Ishikawa (cell line): Measurements from ENCODE around the gene MYO16.

Experiments used
- CEBPB ChIP-seq: IDR thresholded peaks from 2 replicates; pipeline ENCODE4 v1.6.1; 2012
- CREB1 ChIP-seq: IDR thresholded peaks from 2 replicates; pipeline ENCODE4 v1.6.1; 2012; ENCODE audit warnings: low read depth
- EGR1 ChIP-seq: IDR thresholded peaks from 2 replicates; pipeline ENCODE4 v1.6.1; 2012
- EP300 ChIP-seq: IDR thresholded peaks from 2 replicates; pipeline ENCODE4 v1.6.1; 2012; ENCODE audit warnings: borderline replicate concordance
- FOXM1 ChIP-seq: IDR thresholded peaks from 2 replicates; pipeline ENCODE4 v1.6.1; 2012; ENCODE audit warnings: low read depth, borderline replicate concordance
- NFIC ChIP-seq: IDR thresholded peaks from 2 replicates; pipeline ENCODE4 v1.6.1; 2012
- RAD21 ChIP-seq: IDR thresholded peaks from 2 replicates; pipeline ENCODE4 v1.6.1; 2012; ENCODE audit warnings: low read depth
- TAF1 ChIP-seq: IDR thresholded peaks from 2 replicates; pipeline ENCODE4 v1.6.1; 2012; ENCODE audit warnings: low read depth, mild to moderate bottlenecking
- TCF12 ChIP-seq: IDR thresholded peaks from 2 replicates; pipeline ENCODE4 v1.6.1; 2012; ENCODE audit warnings: low read depth
- TEAD4 ChIP-seq: IDR thresholded peaks from 2 replicates; pipeline ENCODE4 v1.6.1; 2012
- YY1 ChIP-seq: IDR thresholded peaks from 2 replicates; pipeline ENCODE4 v1.6.1; 2012; ENCODE audit warnings: low read depth
- ZBTB7A ChIP-seq: IDR thresholded peaks from 2 replicates; pipeline ENCODE4 v1.6.1; 2012; ENCODE audit warnings: low read depth
- TF ChIP-seq, protein P1 (sequence below): IDR thresholded peaks from 2 replicates; pipeline ENCODE4 v1.6.1; 2012
- TF ChIP-seq, protein P2 (sequence below): IDR thresholded peaks from 2 replicates; pipeline ENCODE4 v1.6.1; 2012
- TF ChIP-seq, protein P3 (sequence below): IDR thresholded peaks from 2 replicates; pipeline ENCODE4 v1.6.1; 2012; ENCODE audit warnings: low read depth, mild to moderate bottlenecking

Gene MYO16

DNA sequence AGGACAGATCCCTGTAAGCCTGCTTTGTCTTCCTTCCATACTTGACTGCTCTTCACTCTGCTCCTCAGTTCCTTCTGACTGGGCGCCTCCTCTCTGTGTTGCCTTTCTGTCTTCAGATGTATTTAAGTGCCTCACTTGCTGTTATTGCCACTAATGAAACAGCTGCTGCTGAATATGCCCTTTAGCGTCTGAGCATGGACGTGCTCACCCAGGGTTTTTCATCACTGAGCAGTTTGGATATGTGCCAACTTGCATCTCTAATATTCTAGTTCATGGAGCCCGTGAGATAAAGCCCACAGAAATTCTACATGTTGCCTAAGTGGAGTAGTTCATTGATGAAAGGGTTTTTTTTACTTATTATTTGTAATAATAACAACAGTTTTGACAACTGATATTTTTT is 198.2 kb downstream of the MYO16 start:
- TF ChIP-seq TCF12: no peak
- no peak for TF ChIP-seq FOXM1
- TF ChIP-seq EGR1: no peak
- TF ChIP-seq, protein P1, sequence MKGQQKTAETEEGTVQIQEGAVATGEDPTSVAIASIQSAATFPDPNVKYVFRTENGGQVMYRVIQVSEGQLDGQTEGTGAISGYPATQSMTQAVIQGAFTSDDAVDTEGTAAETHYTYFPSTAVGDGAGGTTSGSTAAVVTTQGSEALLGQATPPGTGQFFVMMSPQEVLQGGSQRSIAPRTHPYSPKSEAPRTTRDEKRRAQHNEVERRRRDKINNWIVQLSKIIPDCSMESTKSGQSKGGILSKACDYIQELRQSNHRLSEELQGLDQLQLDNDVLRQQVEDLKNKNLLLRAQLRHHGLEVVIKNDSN: no peak
- no peak for TF ChIP-seq CEBPB
- no peak for TF ChIP-seq EP300
- TF ChIP-seq RAD21: no peak
- TF ChIP-seq, protein P2, sequence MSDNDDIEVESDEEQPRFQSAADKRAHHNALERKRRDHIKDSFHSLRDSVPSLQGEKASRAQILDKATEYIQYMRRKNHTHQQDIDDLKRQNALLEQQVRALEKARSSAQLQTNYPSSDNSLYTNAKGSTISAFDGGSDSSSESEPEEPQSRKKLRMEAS: no peak
- no peak for TF ChIP-seq ZBTB7A
- TF ChIP-seq YY1: no peak

DNA sequence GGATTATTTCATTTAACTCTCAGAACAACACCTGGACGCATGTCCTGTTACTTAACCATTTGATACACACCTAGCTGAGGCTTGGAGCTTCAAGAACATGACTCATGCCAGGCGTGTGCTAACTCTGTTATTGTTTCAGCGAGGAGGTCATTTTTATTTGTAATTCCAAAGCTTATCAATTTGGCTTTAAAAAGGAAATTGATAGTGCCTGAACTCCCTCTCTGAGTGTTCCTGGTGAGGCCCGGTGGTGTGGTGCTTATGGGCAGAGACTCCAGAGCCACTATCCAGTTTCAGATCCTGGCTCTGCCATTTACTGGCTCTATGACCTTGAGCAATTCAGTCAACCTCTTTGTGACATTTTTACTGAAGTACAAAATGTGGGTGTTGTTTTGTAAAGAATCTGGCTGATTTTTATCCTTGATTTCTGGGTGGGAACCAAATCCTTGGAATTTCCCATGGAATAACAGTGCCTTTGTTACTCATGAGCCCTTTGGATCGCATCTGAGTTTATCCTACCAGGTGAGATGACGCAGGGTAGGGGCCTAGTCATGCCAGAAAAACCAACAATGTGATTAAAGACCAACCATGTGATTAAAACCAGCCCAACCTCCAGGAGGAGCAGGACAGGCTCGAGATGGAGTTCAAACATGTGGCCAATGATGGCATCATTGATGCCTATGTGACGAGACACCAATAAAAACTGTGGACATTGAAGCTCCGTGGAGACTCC is 198.8 kb downstream of the MYO16 start:
- TF ChIP-seq FOXM1 (no peak), TCF12 (no peak), EGR1 (no peak), EP300 (no peak), NFIC (no peak), TAF1 (no peak), RAD21 (no peak), CREB1 (no peak), ZBTB7A (no peak), CEBPB (no peak), TEAD4 (no peak), YY1 (no peak)
- TF ChIP-seq, protein P1: no peak
- TF ChIP-seq, protein P2: no peak
- TF ChIP-seq, protein P3, sequence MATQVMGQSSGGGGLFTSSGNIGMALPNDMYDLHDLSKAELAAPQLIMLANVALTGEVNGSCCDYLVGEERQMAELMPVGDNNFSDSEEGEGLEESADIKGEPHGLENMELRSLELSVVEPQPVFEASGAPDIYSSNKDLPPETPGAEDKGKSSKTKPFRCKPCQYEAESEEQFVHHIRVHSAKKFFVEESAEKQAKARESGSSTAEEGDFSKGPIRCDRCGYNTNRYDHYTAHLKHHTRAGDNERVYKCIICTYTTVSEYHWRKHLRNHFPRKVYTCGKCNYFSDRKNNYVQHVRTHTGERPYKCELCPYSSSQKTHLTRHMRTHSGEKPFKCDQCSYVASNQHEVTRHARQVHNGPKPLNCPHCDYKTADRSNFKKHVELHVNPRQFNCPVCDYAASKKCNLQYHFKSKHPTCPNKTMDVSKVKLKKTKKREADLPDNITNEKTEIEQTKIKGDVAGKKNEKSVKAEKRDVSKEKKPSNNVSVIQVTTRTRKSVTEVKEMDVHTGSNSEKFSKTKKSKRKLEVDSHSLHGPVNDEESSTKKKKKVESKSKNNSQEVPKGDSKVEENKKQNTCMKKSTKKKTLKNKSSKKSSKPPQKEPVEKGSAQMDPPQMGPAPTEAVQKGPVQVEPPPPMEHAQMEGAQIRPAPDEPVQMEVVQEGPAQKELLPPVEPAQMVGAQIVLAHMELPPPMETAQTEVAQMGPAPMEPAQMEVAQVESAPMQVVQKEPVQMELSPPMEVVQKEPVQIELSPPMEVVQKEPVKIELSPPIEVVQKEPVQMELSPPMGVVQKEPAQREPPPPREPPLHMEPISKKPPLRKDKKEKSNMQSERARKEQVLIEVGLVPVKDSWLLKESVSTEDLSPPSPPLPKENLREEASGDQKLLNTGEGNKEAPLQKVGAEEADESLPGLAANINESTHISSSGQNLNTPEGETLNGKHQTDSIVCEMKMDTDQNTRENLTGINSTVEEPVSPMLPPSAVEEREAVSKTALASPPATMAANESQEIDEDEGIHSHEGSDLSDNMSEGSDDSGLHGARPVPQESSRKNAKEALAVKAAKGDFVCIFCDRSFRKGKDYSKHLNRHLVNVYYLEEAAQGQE: no peak

DNA sequence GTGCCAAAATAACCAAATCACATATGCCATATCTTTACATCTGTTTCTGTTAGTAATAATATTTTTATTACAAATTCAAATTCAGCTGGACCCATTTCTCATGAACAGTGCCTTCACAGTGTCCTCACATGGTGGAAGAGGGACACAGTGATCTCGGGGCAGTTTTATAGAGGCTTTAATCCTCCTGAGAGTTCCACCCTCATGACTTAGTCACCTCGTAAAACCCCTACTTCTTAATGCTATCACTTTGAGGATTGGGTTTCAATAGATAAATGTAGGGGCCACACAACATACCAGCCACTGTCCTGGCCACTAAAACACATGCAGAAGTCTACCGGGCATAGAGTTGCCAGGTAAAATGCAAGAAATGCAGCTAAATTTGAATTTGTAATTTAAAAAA is 201.5 kb downstream of the MYO16 start:
- TF ChIP-seq TCF12 (no peak), ZBTB7A (no peak), TAF1 (no peak), TEAD4 (no peak), EP300 (no peak), FOXM1 (no peak), RAD21 (no peak), EGR1 (no peak), CREB1 (no peak)
- TF ChIP-seq, protein P3: no peak
- TF ChIP-seq, protein P2: no peak

DNA sequence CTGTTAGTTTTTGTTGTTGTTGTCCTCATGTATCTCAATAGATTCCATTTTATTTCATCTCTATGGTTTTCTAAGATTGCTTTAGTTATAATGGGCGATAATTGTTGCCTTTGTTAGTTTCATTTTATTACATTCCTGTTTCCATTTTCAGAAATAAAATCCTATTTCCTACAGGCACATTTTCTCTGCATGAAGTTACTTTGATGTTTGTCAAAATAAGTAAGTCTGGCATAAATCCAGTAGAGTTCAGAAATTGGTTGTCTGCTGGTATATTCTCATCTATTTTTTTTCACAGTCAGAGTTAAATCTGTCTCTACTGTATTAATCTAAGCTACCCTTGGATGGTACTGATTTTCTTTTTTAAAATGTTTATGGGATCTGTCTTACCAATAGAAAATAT is 204.1 kb downstream of the MYO16 start:
- TF ChIP-seq, protein P2: no peak
- TF ChIP-seq ZBTB7A (no peak), EP300 (no peak), NFIC (no peak), RAD21 (no peak), TEAD4 (no peak), EGR1 (no peak), FOXM1 (no peak), TCF12 (no peak), CREB1 (no peak), TAF1 (no peak), CEBPB (no peak), YY1 (no peak)
- TF ChIP-seq, protein P1: no peak
- TF ChIP-seq, protein P3: no peak
